K562 (cell line): ENCODE measurements around the gene YOD1. TPM values are rescaled to one million over a fixed set of nuclear protein-coding genes. Genes with fewer than 3 reads are reported as not detected.

ENCODE experiments used
- AFF1 ChIP-seq, 2 experiments: fragments of 450-650 bp; IDR thresholded peaks; 2 replicates each; pipeline ENCODE4 v1.6.1; 2018; ENCODE audit warnings: mild to moderate bottlenecking in 2 of 2, low read depth in 1 of 2; ENCODE audit not compliant: partially characterized antibody in 2 of 2
- FOXK2 ChIP-seq, 2 experiments: fragments of 450-650 bp; IDR thresholded peaks in 1 of 2; conservative IDR thresholded peaks in 1 of 2; 2 replicates each; pipeline ENCODE4 v1.6.1; 2016; ENCODE audit warnings: low read depth in 2 of 2, mild to moderate bottlenecking in 1 of 2
- HINFP ChIP-seq: fragments of 450-650 bp; conservative IDR thresholded peaks from 2 replicates; pipeline ENCODE4 v1.6.1; 2016; ENCODE audit warnings: missing genetic modification characterization, low read depth, mild to moderate bottlenecking, control low read depth, missing compliant biosample characterization
- IRF2 ChIP-seq: sonication (generic); formaldehyde crosslinking; IDR thresholded peaks from 2 replicates; pipeline ENCODE4 v1.8.1; 2022; ENCODE audit warnings: mild to moderate bottlenecking, missing genetic modification reagents
- NFYB ChIP-seq: IDR thresholded peaks from 2 replicates; pipeline ENCODE4 v1.6.1; 2011; ENCODE audit warnings: mild to moderate bottlenecking, moderate library complexity; ENCODE audit not compliant: insufficient read length; ENCODE audit errors: extremely low read depth
- VEZF1 ChIP-seq: fragments of 200-800 bp; sonication (Bioruptor generic); IDR thresholded peaks from 2 replicates; pipeline ENCODE4 v1.6.1; 2017; ENCODE audit warnings: missing genetic modification characterization, missing compliant biosample characterization
- ZBTB8A ChIP-seq: fragments of 450-650 bp; IDR thresholded peaks from 2 replicates; pipeline ENCODE4 v1.6.1; 2018; ENCODE audit warnings: mild to moderate bottlenecking, moderate library complexity; ENCODE audit not compliant: partially characterized antibody
- ZMIZ1 ChIP-seq, 2 experiments: fragments of 150-350 bp in 1 of 2; IDR thresholded peaks; 2 replicates each; pipeline ENCODE4 v1.6.1; 2012 to 2016; ENCODE audit warnings: low read depth in 2 of 2, low read length in 2 of 2, mild to moderate bottlenecking in 1 of 2, moderate library complexity in 1 of 2
- ZNF609 ChIP-seq: sonication (generic); formaldehyde crosslinking; IDR thresholded peaks from 2 replicates; pipeline ENCODE4 v1.8.1; 2023; ENCODE audit warnings: missing genetic modification reagents, mild to moderate bottlenecking, borderline replicate concordance
- polyA plus RNA-seq, 8 experiments: library from polyadenylated mRNA; depleted of rRNA in 4 of 8; stranded (reverse) in 5 of 8; unstranded in 3 of 8; fragments of >200 nt; fragmentation: Nextera tagmentation in 2 of 8; fragmentation: Illumina TruSeq in 1 of 8; extraction: Ambion mirVana in 2 of 8; extraction: Trizol in 1 of 8; gene quantifications; 2 replicates each; pipeline versions ENCODE4 v1.2.1 to v1.2.3, GENCODE V29; 2011 to 2014; ENCODE audit warnings: inconsistent platforms in 1 of 8, missing spikeins in 1 of 8
- total RNA-seq, 7 experiments: library from RNA; depleted of rRNA in 6 of 7; stranded (reverse); fragments of >200 nt in 6 of 7; fragmentation: Illumina TruSeq in 2 of 7; extraction: Trizol in 2 of 7; gene quantifications; 2 replicates each; pipeline versions ENCODE4 v1.2.1 to v1.2.3, GENCODE V29; 2011 to 2021; ENCODE audit warnings: low replicate concordance in 1 of 7

YOD1 gene
- total and polyA plus RNA-seq, 9 of the 15 experiments (the other 6 are each of a cell fraction or from before 2014, with no cell fraction given): 18.2 to 78.1 (median 46.9) TPM

GRCh38 chr1:207032528-207033017 is 18.4 kb downstream of the YOD1 start, which contains the start of gene C1orf116 (continued):
- TF ChIP-seq ZNF609 (0 out of 2 replicates have a peak, but pooled peaks have one; percentile 23), ZMIZ1 (IDR thresholded peaks at IDR 0.05; ENCODE audit: low read depth in 2 of 2, low read length in 2 of 2) (no peak), IRF2 (CRISPR knock-in tag) (no peak), HINFP (tag) (no peak), AFF1 (IDR thresholded peaks at IDR 0.05; ENCODE audit: low read depth in 1 of 2, partially characterized antibody in 2 of 2) (no peak), NFYB (peak; percentile 55), ZBTB8A (no peak), FOXK2 (conservative IDR thresholded peaks at IDR 0.05 in 1 of 2, IDR thresholded peaks at IDR 0.05 in 1 of 2; ENCODE audit: low read depth in 2 of 2) (peak in 1 of 2 experiments; percentile 49; a peak in 2 of 4 replicates), VEZF1 (CRISPR knock-in tag) (peak; percentile 79)
